Germinal center (tissue), 1 donor: ENCODE results near the gene PIP5KL1.

Experiments used
- DNase-seq: peaks from one replicate; pipeline ENCODE4 v3.0.0; 2012; ENCODE audit warnings: mixed read lengths, low spot score

PIP5KL1 gene

GRCh38 chr9:127931092-127931881 is 710 bp upstream of the PIP5KL1 start:
- peak; percentile 35 for DNase-seq

- DNase-seq, result no peak
Measured at GRCh38 chr9:127929625-127929979, 975 bp downstream of the PIP5KL1 start.

GRCh38 chr9:127928676-127929624 is 1.6 kb downstream of the PIP5KL1 start:
- no peak for DNase-seq

- DNase-seq, result no peak
Measured at GRCh38 chr9:127927988-127928675, 2.4 kb downstream of the PIP5KL1 start.

GRCh38 chr9:127927201-127927987 is 3.2 kb downstream of the PIP5KL1 start:
- peak; percentile 84 for DNase-seq

- DNase-seq, result no peak
Measured at GRCh38 chr9:127926906-127927200, 3.7 kb downstream of the PIP5KL1 start.

GRCh38 chr9:127925959-127926905 is 4.3 kb downstream of the PIP5KL1 start:
- DNase-seq, result no peak

GRCh38 chr9:127924736-127925444 is 5.7 kb downstream of the PIP5KL1 start:
- no peak for DNase-seq

- DNase-seq, result no peak
Measured at GRCh38 chr9:127923771-127924170, 6.8 kb downstream of the PIP5KL1 start.

GRCh38 chr9:127923046-127923445 is 7.5 kb downstream of the PIP5KL1 start:
- DNase-seq, result no peak

- DNase-seq, result peak; percentile 87
Measured at GRCh38 chr9:127921557-127922120, 8.9 kb downstream of the PIP5KL1 start.

- DNase-seq, result no peak
Measured at GRCh38 chr9:127920794-127921193, 9.8 kb downstream of the PIP5KL1 start.

- no peak for DNase-seq
Measured at GRCh38 chr9:127919253-127919815, 11.2 kb downstream of the PIP5KL1 start.

- no peak for DNase-seq
Measured at GRCh38 chr9:127918183-127919107, 12.1 kb downstream of the PIP5KL1 start.

GRCh38 chr9:127917603-127918002 is 13.0 kb downstream of the PIP5KL1 start:
- peak; percentile 84 for DNase-seq

- peak; percentile 97 for DNase-seq
Measured at GRCh38 chr9:127916720-127917581, 13.6 kb downstream of the PIP5KL1 start, which contains the start of gene ST6GALNAC4. ST6GALNAC4 (minus strand) TSS chr9:127917041; CDS start chr9:127916419, 622 bp downstream.
